GM08714 (cell line): ENCODE results near the gene MRPL18.
A peak's percentile ranks its signal among the peaks of the same experiment; 100 is the strongest.
"Not testable (repeated sequence)": the region's sequence is repeated elsewhere in the genome, so short reads cannot be mapped to it uniquely, and the experiment has no call there.

Experiments
- H3K4me3 ChIP-seq: fragments of 200-500 bp; sonication (Bioruptor generic); 2 replicates; pipeline ENCODE4 v1.5.1; 2014; ENCODE audit warnings: mild to moderate bottlenecking, low read length, inconsistent platforms
- ZNF274 ChIP-seq: IDR thresholded peaks from 2 replicates; pipeline ENCODE4 v1.6.1; 2012; ENCODE audit warnings: mild to moderate bottlenecking, low read depth, low read length

MRPL18 gene

DNA sequence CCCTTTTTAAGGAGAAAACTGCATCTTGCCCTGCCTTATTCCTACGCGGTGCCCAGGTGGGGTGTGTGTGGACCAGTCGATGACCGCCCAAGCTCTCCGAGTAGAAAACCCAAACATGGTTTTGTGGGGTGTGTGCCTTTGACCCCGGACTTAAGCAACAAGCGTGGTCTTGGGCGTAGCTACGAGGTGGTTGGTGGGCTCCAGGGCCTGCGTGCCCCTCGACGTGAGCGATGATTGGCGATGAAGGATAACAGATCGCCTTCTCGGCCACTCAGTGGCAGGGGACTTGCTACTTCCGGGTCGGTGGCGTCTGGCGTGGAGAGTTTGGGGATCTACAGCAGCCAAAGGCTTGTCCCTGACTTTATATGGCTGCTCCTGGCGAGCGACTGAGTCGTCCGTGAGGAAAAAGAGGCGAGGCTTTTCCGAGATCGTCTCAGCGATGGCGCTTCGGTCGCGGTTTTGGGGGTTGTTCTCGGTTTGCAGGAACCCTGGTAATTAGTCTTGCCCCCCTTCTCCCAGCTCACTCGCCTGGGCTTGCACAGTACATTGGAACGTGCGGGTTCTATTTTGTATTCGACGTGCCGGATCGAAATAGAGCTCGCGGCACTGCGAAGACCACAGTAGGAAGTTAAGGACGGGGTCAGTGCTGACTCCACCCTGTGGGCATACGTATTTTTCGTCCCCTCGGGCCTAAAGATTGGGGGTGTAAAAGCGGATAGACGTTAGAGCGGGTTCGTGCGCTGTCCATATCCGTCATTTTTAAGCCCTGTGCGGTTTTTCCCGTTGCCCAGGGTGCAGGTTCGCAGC is at the start of gene MRPL18:
TSS of gene MRPL18 (plus strand) at position 319 of the 807 bp plus-strand sequence. CDS start at position 440, 121 bp downstream.
- TF ChIP-seq ZNF274: no peak
- peak within 1 kb of the TSS; percentile 97 for H3K4me3 ChIP-seq

GRCh38 chr6:159742165-159742564 is 48.1 kb upstream of the MRPL18 start:
- TF ChIP-seq ZNF274: no peak

DNA sequence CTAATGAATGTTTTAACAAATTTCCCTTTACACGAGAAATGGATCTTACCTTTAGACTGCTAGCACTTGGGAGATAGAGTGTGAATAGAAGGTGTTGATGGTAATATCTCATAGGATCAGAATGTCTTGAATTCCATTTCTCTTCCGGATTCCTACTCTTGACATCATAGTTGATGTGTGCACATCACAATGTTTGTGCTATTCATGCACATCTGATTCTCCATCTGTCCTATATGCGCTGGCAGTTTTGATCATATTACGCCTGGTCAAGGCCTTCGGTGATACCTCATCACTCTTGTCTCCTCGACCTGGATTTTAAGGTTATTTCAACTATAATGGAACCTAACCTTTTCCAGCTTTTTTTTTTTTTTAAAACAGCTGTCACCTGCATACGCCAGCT is 45.2 kb upstream of the MRPL18 start:
- no peak for TF ChIP-seq ZNF274
- no peak overlapping the region for H3K4me3 ChIP-seq

More at GRCh38 chr6:159742165-159742564, 48.1 kb upstream of the MRPL18 start:
- H3K4me3 ChIP-seq: no peak overlapping the region

DNA sequence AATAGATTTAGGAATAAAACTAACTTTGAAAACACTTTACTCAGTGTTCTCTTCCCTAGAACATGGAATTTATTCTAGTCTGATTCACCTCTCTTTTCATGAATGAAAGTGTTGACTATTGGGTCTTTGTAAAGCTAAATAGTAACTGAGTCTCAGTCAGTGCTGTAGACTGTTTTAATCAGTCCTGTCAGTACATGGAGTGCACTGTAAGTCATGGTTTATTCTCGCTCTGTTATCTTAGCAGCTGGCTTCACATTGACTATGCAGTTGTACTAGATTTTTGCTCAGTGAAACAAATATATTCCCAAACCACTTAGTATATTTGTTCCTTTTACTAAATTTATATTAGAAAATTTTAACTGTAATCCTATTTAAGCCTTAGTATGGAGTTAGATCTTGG is 43.5 kb upstream of the MRPL18 start:
- no peak for TF ChIP-seq ZNF274
- H3K4me3 ChIP-seq: no peak overlapping the region

GRCh38 chr6:159748127-159748526 is 42.1 kb upstream of the MRPL18 start:
- not testable (repeated sequence) for H3K4me3 ChIP-seq

- TF ChIP-seq ZNF274: no peak
- H3K4me3 ChIP-seq: no peak overlapping the region
Observed at GRCh38 chr6:159751448-159751847, 38.8 kb upstream of the MRPL18 start.

- TF ChIP-seq ZNF274: no peak
- H3K4me3 ChIP-seq: no peak overlapping the region
Observed at GRCh38 chr6:159753081-159753872, 37.0 kb upstream of the MRPL18 start.

GRCh38 chr6:159754401-159754800 is 35.9 kb upstream of the MRPL18 start:
- TF ChIP-seq ZNF274: no peak
- H3K4me3 ChIP-seq: no peak overlapping the region

GRCh38 chr6:159754959-159755914 is 35.0 kb upstream of the MRPL18 start:
- H3K4me3 ChIP-seq: no peak overlapping the region
- no peak for TF ChIP-seq ZNF274

GRCh38 chr6:159756508-159756907 is 33.8 kb upstream of the MRPL18 start:
- no peak overlapping the region for H3K4me3 ChIP-seq
- no peak for TF ChIP-seq ZNF274

GRCh38 chr6:159758031-159759001 is 32.0 kb upstream of the MRPL18 start:
- no peak overlapping the region for H3K4me3 ChIP-seq
- TF ChIP-seq ZNF274: no peak

DNA sequence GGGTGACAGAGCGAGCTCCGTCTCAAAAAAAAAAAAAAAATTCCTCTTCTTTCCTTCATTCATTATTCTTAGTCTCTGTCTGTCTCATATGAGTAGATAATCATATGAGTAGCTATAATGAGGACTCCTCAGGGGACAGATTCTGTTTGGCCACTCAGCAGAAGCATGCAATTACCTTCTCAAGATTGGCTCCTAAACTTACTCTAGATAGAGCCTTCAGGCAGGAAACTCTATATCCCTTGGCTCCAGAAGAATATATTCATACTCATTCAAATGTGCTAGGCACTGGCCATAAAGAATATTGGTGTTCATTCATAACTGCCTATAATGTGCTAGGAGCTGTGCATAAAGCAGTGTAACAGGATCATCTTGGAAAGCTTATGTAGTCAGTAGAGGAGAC is 30.6 kb upstream of the MRPL18 start:
- TF ChIP-seq ZNF274: no peak
- H3K4me3 ChIP-seq: no peak overlapping the region

GRCh38 chr6:159760602-159761057 is 29.6 kb upstream of the MRPL18 start:
- H3K4me3 ChIP-seq: peak overlapping the region; percentile 85
- no peak for TF ChIP-seq ZNF274
